SU-DHL-6 (cell line): ENCODE results near the gene PRMT1.

Experiments
- EZH2phosphoT487 ChIP-seq: fragments of 200-600 bp; sonication (generic), shearing (Covaris generic); conservative IDR thresholded peaks from 2 replicates; pipeline ENCODE4 v1.6.1; 2018; ENCODE audit warnings: mild to moderate bottlenecking, antibody characterized with exemption, low read length, moderate library complexity, mixed read lengths
- TF ChIP-seq, protein P1 (sequence below): fragments of 200-600 bp; sonication (generic); IDR thresholded peaks from one replicate; pipeline ENCODE4 v1.5.1; 2017; ENCODE audit warnings: antibody characterized with exemption, mild to moderate bottlenecking, low read length, moderate library complexity; ENCODE audit not compliant: insufficient read depth, poor library complexity, severe bottlenecking

DNA sequence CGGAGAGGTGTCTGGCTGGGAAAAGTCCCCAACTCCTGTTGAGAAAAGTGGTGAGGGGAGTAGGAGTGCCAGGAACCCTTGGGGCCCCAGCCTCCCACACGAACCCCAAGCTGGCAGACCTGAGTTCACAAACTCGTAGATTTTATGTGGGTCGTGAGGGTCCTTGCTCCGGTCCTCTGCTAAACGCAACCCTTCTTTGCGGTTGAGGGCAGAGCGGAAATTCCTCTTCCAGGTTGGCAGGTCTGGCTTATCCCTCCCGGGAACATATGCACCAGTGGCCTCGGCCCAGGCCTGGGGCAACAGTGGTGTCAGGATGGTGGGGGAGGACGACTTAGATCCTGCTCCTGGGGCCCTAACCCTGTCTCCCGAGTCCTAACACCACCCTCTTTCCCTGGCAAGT lies 13.8 kb upstream of the PRMT1 start:
- TF ChIP-seq, protein P1, sequence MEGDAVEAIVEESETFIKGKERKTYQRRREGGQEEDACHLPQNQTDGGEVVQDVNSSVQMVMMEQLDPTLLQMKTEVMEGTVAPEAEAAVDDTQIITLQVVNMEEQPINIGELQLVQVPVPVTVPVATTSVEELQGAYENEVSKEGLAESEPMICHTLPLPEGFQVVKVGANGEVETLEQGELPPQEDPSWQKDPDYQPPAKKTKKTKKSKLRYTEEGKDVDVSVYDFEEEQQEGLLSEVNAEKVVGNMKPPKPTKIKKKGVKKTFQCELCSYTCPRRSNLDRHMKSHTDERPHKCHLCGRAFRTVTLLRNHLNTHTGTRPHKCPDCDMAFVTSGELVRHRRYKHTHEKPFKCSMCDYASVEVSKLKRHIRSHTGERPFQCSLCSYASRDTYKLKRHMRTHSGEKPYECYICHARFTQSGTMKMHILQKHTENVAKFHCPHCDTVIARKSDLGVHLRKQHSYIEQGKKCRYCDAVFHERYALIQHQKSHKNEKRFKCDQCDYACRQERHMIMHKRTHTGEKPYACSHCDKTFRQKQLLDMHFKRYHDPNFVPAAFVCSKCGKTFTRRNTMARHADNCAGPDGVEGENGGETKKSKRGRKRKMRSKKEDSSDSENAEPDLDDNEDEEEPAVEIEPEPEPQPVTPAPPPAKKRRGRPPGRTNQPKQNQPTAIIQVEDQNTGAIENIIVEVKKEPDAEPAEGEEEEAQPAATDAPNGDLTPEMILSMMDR, result no peak
- no peak for TF ChIP-seq EZH2phosphoT487
